Thyroid gland (tissue), 4 donors: ENCODE measurements around the gene KRT1.

Experiments used
- CTCF ChIP-seq, 6 experiments: fragments of 200-600 bp in 3 of 6; fragments of 450-650 bp in 3 of 6; sonication (generic) in 3 of 6; IDR thresholded peaks; one replicate each; pipeline ENCODE4 v1.5.1; 2016 to 2019; ENCODE audit warnings: antibody characterized with exemption in 6 of 6, mild to moderate bottlenecking in 2 of 6, inconsistent platforms in 1 of 6, moderate library complexity in 1 of 6
- POLR2A ChIP-seq, 2 donors: fragments of 450-650 bp; IDR thresholded peaks; one replicate each; pipeline ENCODE4 v1.6.1; 2017; ENCODE audit warnings: antibody characterized with exemption in 2 of 2, mild to moderate bottlenecking in 2 of 2, moderate library complexity in 1 of 2

DNA sequence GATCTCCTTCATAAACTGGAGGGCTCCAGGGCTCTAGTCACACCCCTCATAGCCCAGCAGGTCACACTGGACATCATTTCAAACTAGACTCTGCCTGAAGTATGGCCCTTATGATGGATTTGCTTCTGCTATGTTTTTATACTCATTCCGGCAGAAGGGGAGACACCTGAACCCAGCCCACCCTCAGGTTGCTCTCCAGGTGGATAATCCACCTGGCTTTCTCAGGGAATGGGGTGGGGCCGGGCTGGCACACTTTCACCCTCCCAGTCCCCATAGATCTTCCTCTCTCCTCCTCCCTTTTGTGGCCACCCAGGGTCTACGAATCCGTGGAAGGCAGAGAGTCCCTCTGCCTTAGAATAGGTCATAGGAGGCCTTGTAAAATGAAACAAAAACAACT, 52.1 kb downstream of the KRT1 start:
- no peak for TF ChIP-seq CTCF (IDR thresholded peaks at IDR 0.05)
- TF ChIP-seq POLR2A (IDR thresholded peaks at IDR 0.05): no peak
